NCI-H510A treated with DMSO at 0.1 percent for 48 hours (cell line): Measurements from ENCODE around the gene PYY.
"Not testable (repeated sequence)": the region's sequence is repeated elsewhere in the genome, so short reads cannot be mapped to it uniquely, and the experiment has no call there.

Experiments
- DNase-seq: peaks from one replicate; lab custom pipeline; 2025; lab: John Stamatoyannopoulos, UW

Gene PYY

DNA sequence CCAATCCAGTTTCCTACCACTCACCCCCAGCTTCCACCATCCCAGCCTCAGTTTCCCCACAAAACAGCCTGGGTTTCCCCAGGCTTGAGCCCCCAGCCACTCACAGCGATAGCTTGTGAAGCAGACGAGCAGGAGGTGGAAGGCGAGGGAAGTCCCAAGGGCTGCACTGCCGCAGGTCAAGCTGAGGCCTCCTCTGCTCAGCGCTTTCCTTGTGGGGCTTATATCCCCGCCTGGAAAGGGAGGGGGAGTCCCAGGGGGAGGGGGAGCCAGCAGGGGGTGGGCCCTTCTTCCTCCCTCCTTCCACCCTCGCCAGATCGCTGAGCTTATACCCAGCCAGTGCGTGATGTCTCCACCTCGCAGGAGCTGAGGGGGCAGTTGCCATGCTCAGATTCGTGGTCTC is at the start of gene PYY:
TSS of gene PYY (minus strand) at position 195 of the 400 bp plus-strand sequence. CDS start 457 bp downstream, outside the sequence.
- DNase-seq: no peak

DNA sequence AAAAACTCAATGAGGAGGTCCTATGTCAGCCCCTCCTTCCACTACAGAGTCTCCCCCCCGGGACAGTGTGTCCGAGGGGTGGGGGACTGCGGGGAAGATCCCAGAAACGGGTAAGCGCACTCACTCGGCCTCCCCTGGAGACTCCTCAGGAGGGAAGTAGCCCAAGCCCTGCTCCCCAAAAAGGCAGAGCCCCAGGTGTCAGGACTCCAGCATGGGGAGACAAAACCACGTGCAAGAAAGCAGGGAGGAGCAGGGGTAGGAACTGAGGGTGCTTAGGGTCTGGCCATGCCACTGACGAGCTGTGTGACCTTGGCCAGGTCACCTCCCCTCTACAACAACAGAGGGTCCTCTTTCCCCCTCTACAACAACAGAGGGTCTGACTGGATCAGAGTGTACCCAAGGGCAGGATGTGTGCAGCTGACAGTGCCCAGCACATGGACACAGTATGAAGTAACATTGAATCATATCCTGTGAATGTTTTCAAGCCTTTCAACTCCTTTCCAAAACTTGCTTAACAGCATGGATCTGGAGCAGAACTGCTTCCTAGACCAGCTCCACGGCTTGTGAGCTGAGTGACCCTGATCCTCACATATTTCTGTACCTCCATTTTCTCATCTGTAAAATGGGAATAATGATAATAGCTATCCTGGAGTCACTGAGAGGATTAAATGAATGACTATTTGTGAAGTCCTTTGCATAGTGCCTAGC is 48.6 kb upstream of the PYY start:
- no peak for DNase-seq

DNA sequence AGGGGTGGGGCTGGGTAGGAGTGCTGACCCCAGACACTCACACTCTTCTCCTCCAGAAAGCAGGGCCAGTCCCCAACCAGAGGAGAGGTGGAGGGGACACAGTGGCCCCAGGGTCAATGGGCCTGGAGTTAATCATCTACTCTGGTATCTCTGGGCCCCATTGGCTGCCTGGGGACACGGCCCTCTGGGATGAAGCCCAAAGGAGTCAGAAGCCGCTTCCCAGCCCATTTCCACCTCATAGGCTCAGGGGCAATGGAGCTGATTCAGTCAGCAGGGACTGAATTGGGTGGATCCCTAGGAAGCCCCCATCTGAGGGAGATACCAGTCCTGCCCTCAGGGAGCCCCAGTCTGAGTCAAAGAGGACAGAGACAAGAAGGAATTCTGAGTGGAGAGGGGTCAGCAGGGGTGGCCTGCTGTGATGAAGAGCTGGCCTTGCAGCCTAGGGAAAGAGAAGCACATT is 47.8 kb upstream of the PYY start:
- no peak for DNase-seq

DNA sequence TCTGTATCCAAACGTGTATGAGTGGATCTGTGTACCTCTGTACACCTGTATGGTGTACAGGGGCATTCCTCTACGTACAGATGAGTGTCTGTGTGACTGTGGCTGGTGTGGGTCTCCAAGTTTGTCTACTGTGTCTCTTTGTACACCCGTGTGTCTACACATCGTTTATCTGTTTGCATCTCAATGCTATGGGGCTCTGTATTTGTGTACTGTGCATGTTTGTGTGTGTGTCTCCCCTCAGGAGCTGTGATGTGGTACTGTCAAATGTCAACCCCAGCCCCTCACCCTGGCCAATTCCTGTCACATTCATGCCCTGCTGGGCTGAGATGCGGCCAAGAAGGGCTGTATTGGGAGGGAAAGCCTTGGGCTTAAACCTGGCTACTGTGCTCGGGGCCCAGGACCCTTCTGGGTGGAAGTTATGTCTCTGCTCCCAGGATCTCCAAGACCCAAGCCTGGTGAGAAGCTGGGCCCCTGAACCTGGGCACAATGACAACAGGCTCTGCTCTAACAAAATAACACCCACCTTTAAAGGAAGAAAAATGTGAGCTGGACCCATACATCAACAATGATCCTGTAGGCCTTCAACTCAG is 47.2 kb upstream of the PYY start:
- DNase-seq: no peak

DNA sequence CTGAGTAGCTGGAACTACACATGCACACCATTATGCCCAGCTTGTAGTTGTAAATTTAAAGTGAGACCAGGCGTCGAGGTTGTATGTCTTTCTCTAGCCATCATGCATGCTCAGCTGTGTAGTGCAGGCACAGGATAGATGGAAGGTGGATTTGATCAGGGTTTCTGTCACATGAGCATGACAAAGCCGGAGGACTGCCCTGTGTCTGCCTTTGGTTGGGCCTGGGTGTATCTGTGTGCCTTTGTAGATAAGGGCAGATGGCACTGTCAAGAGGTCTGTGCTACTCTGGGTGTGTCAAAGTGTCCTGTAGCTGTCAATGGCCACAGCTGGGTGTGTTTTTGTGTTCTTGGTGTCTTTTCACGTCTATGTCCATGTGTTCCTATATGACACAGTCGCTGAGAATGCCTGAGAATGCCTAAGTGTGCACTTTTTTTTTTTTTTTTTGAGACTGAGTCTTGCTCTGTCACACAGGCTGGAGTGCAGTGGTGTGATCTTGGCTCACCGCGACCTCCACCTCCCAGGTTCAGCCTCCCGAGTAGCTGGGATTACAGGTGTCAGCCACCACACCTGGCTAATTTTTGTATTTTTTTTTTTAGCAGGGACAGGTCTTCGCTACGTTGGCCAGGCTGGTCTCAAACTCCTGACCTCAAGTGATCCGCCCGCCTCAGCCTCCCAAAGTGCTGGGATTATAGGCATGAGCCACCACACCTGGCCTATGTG is 46.6 kb upstream of the PYY start:
- DNase-seq: no peak

DNA sequence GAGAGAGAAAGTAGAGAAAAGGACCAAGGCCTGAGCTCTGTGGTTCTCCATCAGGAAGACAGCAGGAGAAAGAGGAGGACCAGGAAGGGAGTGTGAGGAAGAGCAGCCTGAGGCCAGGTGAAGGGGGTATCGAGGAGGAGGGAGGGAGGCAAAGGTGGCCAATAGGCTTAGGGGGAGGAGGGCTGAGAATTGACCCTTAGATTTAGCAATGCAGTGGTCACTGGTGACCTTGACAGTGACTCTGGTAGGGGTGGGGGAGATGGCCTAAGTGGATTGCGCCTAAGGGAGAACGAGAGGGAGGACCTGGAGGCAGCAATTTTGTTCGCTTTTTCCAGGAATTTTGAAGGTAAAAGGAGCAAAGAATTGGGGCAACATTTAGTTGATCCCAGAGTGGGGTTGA is 45.3 kb upstream of the PYY start:
- no peak for DNase-seq

DNA sequence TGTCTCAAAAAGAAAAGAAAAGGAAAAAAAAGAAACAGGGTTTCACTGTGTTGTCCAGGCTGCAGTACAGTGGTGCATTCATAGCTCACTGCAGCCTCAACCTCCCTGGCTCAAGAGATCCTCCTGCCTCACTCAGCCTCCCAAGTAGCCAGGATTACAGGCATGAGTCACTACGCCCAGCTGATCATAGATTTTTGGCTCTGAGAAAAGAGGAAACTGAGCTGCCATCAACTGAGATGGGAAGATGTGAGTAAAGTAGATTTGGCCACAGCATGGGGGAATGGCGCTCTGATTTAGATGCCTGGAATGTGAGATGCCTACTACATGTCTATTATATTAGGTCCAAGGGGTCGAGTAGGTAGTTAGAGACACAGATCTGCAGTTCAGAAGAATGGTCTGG is 44.8 kb upstream of the PYY start:
- DNase-seq: no peak

DNA sequence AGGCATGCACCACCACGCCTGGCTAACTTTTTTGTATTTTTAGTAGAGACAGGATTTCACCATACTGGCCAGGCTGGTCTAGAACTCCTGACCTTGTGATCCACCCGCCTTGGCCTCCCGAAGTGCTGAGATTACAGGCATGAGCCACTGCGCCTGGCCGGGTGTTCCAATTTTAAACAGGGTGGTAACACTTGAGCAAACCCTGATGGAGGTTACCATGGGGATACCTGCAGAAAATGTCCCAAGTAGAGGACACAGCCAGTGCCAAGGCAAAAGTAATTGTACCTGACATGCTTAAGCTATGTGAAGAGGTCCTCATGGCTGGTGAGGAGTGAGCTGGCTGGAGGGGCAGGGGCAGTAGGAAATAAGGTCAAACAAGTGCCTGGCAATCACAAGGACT is 43.4 kb upstream of the PYY start:
- not testable (repeated sequence) for DNase-seq

DNA sequence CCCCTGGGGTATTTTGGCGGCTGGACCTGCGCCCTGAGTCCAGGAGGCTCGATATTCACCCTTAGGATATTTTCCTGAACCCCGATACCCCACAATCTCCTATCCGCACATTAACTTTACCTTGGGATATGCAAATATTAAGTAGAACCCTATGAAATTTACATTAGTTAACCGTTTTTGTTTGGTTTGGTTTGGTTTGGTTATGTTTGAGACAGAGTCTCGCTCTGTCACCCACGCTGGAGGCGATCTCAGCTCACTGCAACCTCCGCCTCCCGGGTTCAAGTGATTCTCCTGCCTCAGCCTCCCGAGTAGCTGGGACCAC is 41.4 kb upstream of the PYY start:
- no peak for DNase-seq

DNA sequence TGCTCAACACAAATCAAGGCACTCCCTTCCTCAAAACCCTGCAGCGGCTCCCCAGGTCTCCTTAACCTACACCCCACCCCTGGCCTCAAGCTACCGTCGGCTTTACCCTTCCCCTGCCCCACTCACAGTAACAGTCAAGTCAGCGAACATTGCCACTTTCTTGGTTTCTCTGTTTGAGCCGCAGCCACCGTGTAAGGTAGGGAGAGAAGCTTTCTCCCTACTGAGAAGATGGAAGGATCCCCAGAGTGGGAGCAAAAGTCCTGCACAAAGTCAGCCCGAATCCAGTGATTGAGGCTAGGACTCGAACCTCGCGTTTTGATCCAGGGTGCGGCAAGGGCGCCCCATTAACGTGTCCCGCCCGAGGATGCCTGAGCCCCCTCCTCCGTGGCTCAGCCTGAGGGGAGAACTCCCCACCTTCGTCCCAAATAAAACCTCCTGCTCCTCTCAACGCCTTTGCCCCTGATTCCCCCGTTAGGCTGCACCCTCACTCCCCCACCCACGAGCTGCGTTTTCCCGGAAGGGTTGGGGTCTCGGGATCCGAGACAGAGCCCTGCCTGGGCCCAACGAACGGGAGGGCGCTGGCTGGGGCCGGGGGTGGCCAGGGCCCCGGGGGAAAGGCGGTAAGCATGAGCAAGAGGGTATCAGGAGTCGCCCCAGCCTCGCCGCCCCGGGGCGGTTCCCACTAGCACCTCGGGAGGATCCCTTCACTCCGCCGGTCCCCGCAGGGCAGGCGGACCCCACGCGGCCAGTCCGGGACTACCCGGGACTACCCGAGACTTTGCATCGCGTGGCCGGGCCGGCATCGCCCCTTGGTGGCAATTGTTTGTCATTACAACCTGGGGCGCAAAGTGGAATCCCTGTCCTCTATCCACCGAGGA is 40.8 kb upstream of the PYY start:
- no peak for DNase-seq

DNA sequence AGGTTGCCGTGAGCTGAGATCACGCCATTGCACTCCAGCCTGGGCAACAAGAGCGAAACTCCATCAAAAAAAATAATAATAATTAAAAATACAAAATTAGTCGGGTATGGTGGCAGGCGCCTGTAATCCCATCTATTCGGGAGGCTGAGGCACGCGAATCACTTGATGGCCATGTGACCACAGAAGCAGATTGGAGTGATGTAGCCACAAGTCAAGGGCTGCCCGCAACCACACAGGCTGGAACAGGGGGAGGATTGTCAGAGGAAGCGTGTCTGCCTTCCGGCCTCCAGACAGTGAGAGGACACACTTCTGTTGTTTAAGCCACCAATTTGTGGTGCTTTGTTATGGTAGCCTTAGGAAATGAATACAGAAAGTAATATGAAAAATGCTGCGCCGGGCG is 38.9 kb upstream of the PYY start:
- no peak for DNase-seq

DNA sequence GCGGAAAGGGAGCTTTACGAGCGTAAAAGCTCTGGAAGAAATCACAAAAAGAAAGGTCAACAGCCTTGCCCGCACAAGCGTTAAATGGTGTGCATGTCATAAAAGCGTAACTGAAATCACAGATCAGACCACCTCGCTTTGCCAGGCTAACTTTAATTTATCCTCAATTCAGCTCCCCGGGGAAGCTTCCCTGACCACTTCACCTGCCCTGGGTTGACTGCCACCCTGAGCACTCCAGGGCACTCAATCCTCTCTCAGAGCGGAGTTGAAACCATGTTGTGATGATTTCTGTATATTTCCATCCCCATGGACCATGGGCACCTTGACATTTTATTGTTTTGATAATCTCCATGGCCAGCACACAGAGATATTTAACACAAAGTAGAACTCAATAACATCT is 34.6 kb upstream of the PYY start:
- no peak for DNase-seq

DNA sequence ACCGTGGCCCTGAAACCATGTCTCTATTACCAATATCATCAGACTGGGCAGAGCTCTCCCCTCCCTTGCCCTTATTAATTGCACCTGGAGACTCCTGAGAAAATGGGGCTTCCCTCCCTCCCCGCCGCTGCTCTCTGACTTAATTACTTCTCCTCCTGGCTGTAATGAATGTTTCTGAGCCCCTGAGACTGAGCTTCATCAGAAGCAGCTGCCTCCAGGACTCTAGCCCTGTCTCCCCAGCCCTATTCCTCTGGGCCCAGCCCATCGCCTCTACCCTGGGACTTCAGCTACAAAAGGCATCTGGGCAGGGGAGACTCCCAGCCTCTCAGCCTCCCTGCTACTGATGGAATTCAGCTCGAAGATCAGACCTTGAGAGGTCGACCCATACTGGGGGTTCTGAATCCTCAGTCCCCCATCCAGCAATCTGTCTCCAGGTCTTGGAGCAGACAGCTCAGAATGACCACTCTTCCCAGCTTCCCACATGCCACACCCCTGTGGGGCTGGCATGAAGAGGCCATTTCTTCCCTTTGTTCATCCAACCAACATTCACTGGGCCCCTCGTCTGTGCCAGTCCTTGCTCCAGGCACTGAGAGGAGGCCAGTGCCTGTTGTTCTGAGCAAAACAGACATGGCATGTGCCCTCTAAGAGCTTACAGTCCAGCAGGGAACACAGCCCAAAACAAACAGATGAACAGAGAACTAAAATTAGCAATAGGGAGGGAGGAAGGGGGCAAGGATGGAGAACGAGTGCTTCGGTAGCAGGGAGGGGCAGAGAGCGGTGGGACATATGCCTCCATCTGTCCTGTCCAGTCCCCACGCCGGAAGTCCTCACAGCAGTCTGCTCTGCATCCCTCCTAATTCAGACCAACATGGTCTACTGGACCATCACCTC is 33.6 kb upstream of the PYY start:
- no peak for DNase-seq

DNA sequence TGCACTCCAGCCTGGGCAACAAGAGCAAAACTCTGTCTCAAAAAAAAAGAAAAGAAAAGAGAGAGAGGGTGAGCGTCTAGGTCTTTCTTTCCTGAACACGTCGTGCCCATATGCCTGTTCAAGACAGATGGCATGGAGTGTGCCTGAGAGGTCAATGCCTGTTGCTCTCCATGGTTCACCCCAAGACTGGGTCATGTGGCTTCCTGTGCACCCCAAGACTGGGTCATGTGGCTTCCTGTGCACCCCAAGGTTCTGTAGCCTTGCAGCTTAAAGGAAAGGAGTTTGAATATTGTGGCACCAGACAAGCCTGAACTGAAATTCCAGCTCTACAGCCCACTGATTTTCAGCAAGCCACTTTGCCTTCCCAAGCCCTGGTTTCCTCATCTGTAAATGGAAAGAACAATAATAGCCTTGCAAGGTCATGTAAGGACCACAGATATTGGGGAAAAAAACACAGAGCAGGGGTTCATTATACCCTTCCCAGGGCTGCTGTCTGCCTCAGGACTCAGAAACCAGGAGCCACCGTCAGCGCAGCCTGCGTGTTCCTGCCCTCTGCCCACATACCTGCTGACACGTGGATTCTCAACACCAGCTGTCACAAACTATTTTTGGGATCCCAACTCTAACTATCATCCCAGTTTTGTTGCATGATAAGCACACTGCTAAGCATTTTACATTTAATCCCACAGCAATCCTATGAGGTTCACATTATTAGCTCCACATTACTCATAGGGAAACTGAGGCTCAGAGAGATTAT is 32.7 kb upstream of the PYY start:
- no peak for DNase-seq

DNA sequence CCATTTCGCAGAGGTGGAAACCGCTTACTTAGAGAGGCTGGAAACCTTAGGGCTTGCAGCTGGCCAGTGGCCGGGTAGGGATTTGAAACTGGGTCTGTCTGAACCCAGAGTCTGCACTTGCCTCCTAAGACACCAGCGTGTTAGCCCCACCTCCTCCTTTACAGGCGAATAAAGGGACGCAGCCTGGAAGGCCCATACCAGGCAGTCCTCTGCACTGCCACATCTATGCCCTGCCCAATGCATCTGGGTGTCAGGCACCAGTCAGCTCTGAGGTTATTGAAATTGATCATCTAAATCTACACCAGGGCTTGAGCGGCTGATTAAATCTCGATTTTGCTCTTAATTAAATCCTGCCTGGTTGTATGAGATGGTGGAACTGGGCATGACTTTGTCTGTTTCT is 30.8 kb upstream of the PYY start:
- no peak for DNase-seq

DNA sequence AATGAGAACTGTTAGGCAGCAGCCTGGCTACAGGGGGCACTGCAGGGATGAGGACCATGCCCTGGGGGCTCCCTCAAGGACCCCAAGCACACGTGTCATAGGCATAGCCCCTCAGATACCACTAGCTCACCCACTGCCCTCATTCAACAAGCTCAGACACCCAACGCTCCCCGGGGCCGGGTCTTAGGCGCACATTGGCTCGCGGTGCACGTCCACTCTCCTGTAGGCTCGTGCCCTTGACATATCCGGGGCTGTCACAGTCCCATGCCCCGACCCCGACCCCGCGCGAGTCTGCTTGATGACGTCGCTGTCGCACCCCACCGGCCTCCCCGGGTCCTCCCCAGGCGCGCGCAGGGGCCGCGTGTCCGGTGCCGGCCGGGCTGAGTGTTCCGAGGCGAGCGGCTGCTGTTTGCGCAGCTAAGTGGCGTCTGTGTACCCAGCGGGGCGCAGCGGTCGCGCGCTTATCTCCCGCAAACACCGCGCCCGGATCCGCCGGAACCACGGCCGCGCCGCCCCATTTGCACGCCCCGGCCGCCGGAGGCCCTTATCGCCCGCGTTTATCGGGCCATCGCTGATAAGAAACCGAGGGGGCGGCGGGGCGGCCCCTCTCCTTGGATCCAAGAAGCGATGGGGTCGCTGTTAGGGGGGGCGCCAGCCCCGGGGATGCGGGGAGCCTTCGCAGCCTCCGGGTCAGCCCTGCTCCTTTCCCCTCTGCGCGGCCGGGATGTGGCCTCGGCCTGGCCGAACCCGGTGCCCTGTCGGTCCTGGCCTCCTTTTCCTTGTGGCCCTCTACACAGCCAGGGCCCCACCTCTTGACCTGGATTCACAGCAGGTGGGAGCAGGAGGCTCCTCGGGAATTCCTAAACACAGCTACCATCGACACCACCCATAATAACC is 30.0 kb upstream of the PYY start:
- no peak for DNase-seq

DNA sequence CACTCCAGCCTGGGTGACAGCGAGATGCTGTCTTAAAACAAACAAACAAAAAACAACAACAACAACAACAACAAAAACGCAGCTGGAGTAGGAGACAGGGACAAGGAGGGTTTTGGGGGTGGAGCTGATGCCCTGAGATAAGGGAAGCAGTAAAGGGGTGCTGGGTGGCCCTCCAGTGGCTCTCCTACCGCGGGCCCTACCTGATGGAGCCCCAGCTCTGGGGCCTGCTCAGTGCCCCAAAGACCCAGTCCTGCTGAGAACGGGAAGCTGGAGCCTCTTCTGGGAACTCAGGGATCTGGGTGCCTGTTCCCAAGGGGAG is 29.4 kb upstream of the PYY start:
- DNase-seq: no peak

DNA sequence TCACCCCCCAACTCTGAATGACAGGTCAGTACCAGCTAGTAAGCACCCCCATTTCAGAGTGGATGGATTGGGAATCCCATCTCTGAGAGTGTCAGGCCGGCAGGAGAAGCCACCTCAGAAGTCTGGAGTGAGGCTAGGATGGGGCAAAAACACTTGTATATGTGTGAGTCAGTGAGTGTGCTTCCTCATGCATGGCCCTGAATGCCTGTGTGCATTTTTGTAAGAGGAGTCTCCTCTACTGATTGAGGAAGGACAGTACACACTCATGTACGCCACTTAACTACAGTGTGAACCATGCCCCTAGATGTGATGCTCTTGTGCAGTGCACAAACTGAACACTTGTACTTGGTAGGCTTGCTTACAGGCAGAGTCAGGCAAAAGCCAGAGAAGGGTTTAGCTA is 28.4 kb upstream of the PYY start:
- DNase-seq: no peak

DNA sequence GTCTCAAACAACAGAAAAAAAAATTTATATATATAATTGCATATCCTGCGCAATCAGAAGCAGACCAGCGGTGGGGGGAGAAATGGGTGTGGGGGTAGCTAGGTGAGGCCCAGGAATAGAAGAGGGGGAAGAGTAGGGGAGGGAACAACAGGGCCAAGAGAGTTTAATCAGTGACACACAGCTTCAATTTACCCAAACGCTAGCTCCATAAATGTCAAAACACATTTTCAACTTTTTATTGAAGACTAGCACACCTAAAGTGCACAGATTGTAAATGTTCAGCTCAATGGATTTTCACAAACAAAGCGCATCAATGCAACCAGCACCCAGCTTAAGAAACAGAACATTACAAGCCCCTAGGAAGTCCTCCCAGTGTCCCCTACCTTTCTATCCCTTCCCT is 25.9 kb upstream of the PYY start:
- no peak for DNase-seq

DNA sequence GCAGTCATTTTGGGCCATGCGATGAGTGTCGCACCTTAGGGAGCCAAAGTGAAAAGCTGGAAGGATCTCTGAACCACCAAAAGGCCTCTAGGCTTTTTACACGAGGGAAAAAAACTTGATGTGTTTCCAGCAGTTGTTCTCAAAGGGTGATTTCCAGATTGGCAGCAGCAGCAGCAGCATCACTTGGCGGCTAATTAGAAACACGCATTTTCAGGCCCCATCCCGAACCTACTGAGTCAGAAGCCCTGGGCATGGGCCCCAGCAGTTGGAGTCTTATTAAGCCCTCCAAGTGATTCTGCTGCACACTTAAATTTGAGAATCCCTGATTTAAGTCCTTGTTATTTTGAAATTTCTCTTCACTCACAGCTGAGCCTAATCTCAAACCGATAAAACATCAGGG is 25.3 kb upstream of the PYY start:
- no peak for DNase-seq
